Measurements from ENCODE around the gene MAPRE2. TPM values are rescaled to one million over a fixed set of nuclear protein-coding genes. Genes with fewer than 3 reads are reported as not detected.

Gene MAPRE2
- total and polyA plus RNA-seq, 2 of the 13 experiments (the other 11 are each of a cell fraction or from before 2014, with no cell fraction given): 34.5 to 67.9 TPM

DNA sequence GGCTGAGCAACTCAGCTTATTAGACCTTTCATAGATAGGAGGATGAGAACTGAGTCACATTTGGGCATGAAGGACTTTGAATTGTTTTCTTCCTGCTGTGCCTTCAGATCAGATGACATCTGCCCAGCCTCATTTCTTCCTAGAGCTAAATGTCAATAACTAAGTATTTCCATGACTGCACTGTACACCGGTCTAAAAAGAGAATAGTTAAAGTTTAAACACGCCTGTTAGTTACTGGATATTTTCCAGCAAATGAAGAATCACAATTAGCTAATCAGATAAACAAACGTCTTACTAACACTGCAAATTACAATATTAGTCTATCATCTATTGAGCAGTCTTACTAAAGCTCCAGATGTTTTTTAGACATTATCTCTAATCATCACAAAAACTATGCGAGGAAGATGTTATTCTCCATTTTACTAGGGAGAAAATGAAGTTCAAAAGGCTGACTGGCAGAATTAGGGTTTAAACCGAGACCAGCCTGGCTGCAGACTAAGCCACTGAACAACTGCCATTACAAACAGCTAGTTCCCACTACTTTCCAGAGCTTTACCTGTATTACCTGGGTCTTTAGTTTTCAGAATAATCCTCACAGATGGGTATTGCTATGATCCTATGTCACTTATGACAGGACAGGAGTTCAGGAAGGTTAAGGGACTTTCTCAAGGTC lies 130.2 kb downstream of the MAPRE2 start (continued):
- TF ChIP-seq TAF15 (IDR thresholded peaks at IDR 0.05; ENCODE audit: low read depth, low read length, poor library complexity, severe bottlenecking) (no peak), KLF15 (CRISPR knock-in tag; IDR thresholded peaks at IDR 0.05; ENCODE audit: borderline replicate concordance) (no peak), PAX8 (CRISPR knock-in tag; IDR thresholded peaks at IDR 0.05; ENCODE audit: borderline replicate concordance) (no peak), BORCS8-MEF2B (CRISPR knock-in tag; IDR thresholded peaks at IDR 0.05) (no peak), POLR2G (IDR thresholded peaks at IDR 0.05; ENCODE audit: low read depth, low read length) (no peak), ZSCAN22 (CRISPR knock-in tag; IDR thresholded peaks at IDR 0.05) (no peak), PHB2 (IDR thresholded peaks at IDR 0.05; ENCODE audit: partially characterized antibody) (no peak), HES4 (CRISPR knock-in tag; IDR thresholded peaks at IDR 0.05; ENCODE audit: borderline replicate concordance) (no peak), ELF4 (CRISPR knock-in tag; IDR thresholded peaks at IDR 0.05; ENCODE audit: borderline replicate concordance) (no peak), GATAD1 (CRISPR knock-in tag; IDR thresholded peaks at IDR 0.05) (no peak), CBX2 (IDR thresholded peaks at IDR 0.05; ENCODE audit: low read depth, low read length) (no peak), CBX2 (CRISPR knock-in tag; IDR thresholded peaks at IDR 0.05; ENCODE audit: low read depth) (no peak), ZNF850 (CRISPR knock-in tag; conservative IDR thresholded peaks at IDR 0.05) (no peak), FOXA3 (CRISPR knock-in tag; IDR thresholded peaks at IDR 0.05) (peak; percentile 94)
- TF ChIP-seq, protein P1, sequence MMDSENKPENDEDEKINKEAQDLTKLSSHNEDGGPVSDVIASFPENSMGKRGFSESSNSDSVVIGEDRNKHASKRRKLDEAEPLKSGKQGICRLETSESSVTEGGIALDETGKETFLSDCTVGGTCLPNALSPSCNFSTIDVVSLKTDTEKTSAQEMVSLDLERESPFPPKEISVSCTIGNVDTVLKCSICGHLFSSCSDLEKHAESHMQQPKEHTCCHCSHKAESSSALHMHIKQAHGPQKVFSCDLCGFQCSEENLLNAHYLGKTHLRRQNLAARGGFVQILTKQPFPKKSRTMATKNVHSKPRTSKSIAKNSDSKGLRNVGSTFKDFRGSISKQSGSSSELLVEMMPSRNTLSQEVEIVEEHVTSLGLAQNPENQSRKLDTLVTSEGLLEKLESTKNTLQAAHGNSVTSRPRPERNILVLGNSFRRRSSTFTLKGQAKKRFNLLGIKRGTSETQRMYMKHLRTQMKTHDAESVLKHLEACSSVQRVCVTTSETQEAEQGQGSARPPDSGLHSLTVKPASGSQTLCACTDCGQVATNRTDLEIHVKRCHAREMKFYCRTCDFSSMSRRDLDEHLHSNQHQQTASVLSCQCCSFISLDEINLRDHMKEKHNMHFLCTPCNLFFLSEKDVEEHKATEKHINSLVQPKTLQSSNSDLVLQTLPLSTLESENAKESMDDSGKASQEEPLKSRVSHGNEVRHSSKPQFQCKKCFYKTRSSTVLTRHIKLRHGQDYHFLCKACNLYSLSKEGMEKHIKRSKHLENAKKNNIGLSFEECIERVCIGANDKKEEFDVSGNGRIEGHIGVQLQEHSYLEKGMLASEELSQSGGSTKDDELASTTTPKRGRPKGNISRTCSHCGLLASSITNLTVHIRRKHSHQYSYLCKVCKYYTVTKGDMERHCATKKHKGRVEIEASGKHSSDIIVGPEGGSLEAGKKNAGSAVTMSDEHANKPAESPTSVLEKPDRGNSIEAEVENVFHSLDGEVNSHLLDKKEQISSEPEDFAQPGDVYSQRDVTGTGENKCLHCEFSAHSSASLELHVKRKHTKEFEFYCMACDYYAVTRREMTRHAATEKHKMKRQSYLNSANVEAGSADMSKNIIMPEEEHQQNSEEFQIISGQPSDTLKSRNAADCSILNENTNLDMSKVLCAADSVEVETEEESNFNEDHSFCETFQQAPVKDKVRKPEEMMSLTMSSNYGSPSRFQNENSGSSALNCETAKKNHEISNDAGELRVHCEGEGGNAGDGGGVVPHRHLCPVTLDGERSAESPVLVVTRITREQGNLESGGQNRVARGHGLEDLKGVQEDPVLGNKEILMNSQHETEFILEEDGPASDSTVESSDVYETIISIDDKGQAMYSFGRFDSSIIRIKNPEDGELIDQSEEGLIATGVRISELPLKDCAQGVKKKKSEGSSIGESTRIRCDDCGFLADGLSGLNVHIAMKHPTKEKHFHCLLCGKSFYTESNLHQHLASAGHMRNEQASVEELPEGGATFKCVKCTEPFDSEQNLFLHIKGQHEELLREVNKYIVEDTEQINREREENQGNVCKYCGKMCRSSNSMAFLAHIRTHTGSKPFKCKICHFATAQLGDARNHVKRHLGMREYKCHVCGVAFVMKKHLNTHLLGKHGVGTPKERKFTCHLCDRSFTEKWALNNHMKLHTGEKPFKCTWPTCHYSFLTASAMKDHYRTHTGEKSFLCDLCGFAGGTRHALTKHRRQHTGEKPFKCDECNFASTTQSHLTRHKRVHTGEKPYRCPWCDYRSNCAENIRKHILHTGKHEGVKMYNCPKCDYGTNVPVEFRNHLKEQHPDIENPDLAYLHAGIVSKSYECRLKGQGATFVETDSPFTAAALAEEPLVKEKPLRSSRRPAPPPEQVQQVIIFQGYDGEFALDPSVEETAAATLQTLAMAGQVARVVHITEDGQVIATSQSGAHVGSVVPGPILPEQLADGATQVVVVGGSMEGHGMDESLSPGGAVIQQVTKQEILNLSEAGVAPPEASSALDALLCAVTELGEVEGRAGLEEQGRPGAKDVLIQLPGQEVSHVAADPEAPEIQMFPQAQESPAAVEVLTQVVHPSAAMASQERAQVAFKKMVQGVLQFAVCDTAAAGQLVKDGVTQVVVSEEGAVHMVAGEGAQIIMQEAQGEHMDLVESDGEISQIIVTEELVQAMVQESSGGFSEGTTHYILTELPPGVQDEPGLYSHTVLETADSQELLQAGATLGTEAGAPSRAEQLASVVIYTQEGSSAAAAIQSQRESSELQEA (CRISPR knock-in tag; IDR thresholded peaks at IDR 0.05; ENCODE audit: not compliant biosample characterization): no peak
- TF ChIP-seq, protein P2, sequence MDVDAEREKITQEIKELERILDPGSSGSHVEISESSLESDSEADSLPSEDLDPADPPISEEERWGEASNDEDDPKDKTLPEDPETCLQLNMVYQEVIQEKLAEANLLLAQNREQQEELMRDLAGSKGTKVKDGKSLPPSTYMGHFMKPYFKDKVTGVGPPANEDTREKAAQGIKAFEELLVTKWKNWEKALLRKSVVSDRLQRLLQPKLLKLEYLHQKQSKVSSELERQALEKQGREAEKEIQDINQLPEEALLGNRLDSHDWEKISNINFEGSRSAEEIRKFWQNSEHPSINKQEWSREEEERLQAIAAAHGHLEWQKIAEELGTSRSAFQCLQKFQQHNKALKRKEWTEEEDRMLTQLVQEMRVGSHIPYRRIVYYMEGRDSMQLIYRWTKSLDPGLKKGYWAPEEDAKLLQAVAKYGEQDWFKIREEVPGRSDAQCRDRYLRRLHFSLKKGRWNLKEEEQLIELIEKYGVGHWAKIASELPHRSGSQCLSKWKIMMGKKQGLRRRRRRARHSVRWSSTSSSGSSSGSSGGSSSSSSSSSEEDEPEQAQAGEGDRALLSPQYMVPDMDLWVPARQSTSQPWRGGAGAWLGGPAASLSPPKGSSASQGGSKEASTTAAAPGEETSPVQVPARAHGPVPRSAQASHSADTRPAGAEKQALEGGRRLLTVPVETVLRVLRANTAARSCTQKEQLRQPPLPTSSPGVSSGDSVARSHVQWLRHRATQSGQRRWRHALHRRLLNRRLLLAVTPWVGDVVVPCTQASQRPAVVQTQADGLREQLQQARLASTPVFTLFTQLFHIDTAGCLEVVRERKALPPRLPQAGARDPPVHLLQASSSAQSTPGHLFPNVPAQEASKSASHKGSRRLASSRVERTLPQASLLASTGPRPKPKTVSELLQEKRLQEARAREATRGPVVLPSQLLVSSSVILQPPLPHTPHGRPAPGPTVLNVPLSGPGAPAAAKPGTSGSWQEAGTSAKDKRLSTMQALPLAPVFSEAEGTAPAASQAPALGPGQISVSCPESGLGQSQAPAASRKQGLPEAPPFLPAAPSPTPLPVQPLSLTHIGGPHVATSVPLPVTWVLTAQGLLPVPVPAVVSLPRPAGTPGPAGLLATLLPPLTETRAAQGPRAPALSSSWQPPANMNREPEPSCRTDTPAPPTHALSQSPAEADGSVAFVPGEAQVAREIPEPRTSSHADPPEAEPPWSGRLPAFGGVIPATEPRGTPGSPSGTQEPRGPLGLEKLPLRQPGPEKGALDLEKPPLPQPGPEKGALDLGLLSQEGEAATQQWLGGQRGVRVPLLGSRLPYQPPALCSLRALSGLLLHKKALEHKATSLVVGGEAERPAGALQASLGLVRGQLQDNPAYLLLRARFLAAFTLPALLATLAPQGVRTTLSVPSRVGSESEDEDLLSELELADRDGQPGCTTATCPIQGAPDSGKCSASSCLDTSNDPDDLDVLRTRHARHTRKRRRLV (CRISPR knock-in tag; IDR thresholded peaks at IDR 0.05): no peak

Measured in HepG2 (cell line).